Activated B cell treated with CpG ODN at 0.5 μM for 24 hours (primary cell): ENCODE data around the gene GPR156. TPM values are rescaled to one million over a fixed set of nuclear protein-coding genes. Genes with fewer than 3 reads are reported as not detected.

Experiments
- ATAC-seq: fragments of 200-7000 bp; cut with Tn5 transposase; one replicate; pipeline ENCODE4 v1.10.0; 2021; ENCODE audit warnings: low read depth, mild to moderate bottlenecking, moderate library complexity
- CTCF ChIA-PET: fragments of 350-600 bp; sonication (Branson Sonifier 250); formaldehyde crosslinking; loops from one replicate; lab custom pipeline; 2021; ENCODE audit warnings: antibody characterized with exemption; lab: Charles Lee
- POLR2A ChIA-PET: fragments of 350-600 bp; sonication (Branson Sonifier 250); formaldehyde crosslinking; loops from one replicate; lab custom pipeline; 2021; ENCODE audit warnings: antibody characterized with exemption; lab: Charles Lee
- DNase-seq: peaks from one replicate; pipeline ENCODE4 v3.0.0; 2022
- H3K27ac Mint-ChIP-seq: one replicate; pipeline ENCODE4 v1.8.0; 2020; ENCODE audit warnings: mixed read lengths
- H3K27me3 Mint-ChIP-seq: one replicate; pipeline ENCODE4 v1.8.0; 2021; ENCODE audit warnings: mixed read lengths
- H3K36me3 Mint-ChIP-seq: one replicate; pipeline ENCODE4 v1.8.0; 2021; ENCODE audit warnings: low read depth, mixed read lengths
- H3K4me1 Mint-ChIP-seq: one replicate; pipeline ENCODE4 v1.8.0; 2021; ENCODE audit warnings: mixed read lengths
- H3K4me3 Mint-ChIP-seq: one replicate; pipeline ENCODE4 v1.8.0; 2020; ENCODE audit warnings: mild to moderate bottlenecking, mixed read lengths
- H3K9me3 Mint-ChIP-seq: one replicate; pipeline ENCODE4 v1.8.0; 2020; ENCODE audit warnings: mixed read lengths
- CTCF ChIP-seq: fragments of 200-600 bp; IDR thresholded peaks from one replicate; pipeline ENCODE4 v1.8.0; 2022; ENCODE audit warnings: antibody characterized with exemption, mild to moderate bottlenecking
- intact Hi-C: fragments of 100-400 bp; cut with micrococcal nuclease; formaldehyde crosslinking; loops from one replicate; pipeline ENCODE4 v1.15.1; 2024
- total RNA-seq: library from RNA; stranded (reverse); gene quantifications from 2 replicates; pipeline ENCODE4 v1.2.3, GENCODE V29; 2022

Gene GPR156
- total RNA-seq, 1 donor from 2014 or later: 0.24 TPM

GRCh38 chr3:120125992-120126391, 159.0 kb downstream of the GPR156 start:
- Mint-ChIP-seq H3K36me3 (no peaks in the 10 kb centered on the region), H3K27ac (no peak overlapping the region), H3K27me3 (no peaks in the 10 kb centered on the region), H3K4me1 (no peaks in the 10 kb centered on the region), H3K4me3 (no peak overlapping the region), H3K9me3 (peaks cover 1% of the 10 kb centered on the region)
- DNase-seq (no peak), ATAC-seq (no peak)
- ChIA-PET CTCF (no interaction called here), POLR2A (no interaction called here)
- intact Hi-C loops: no loop called here
- TF ChIP-seq CTCF: no peak

GRCh38 chr3:120119846-120120510, 165.0 kb downstream of the GPR156 start:
- Mint-ChIP-seq H3K4me1 (no peaks in the 10 kb centered on the region), H3K27ac (no peak overlapping the region), H3K27me3 (no peaks in the 10 kb centered on the region), H3K9me3 (peaks cover 9% of the 10 kb centered on the region), H3K36me3 (peaks cover 4% of the 10 kb centered on the region), H3K4me3 (no peak overlapping the region)
- ChIA-PET POLR2A (no interaction called here), CTCF (no interaction called here)
- intact Hi-C loops: no loop called here
- DNase-seq: no peak
- no peak for TF ChIP-seq CTCF
- ATAC-seq: no peak

Other genes with a start within 250 kb of the GPR156 start
- 30.8 and 35.4 TPM in 2 replicates for gene GSK3B, start 190.8 kb downstream of the GPR156 start, total RNA-seq
- gene LRRC58, start 64.1 kb upstream of the GPR156 start, total RNA-seq: 16.8 and 18.3 TPM in 2 replicates
- not detected in 2 replicates for gene FSTL1, start 165.8 kb upstream of the GPR156 start, total RNA-seq